ENCODE results near the gene PTH1R.

PTH1R gene

GRCh38 chr3:46925585-46925934, 48.0 kb downstream of the PTH1R start:
- no peak for DNase-seq (ENCODE audit: low read depth)
- TF ChIP-seq CTCF (IDR thresholded peaks at IDR 0.05; ENCODE audit: low read length, missing control alignments) = no peak
- no peak overlapping the region for H3K4me3 ChIP-seq (replicated peaks; ENCODE audit: low read depth, low read length)

- no peak for TF ChIP-seq CTCF (IDR thresholded peaks at IDR 0.05; ENCODE audit: low read length, missing control alignments)
- H3K4me3 ChIP-seq (replicated peaks; ENCODE audit: low read depth, low read length) = no peak overlapping the region
- peak; percentile 66 for DNase-seq (ENCODE audit: low read depth)
Observed at GRCh38 chr3:46926039-46926438, 48.5 kb downstream of the PTH1R start.

- TF ChIP-seq CTCF (IDR thresholded peaks at IDR 0.05; ENCODE audit: low read length, missing control alignments) = no peak
- H3K4me3 ChIP-seq (replicated peaks; ENCODE audit: low read depth, low read length) = no peak overlapping the region
- DNase-seq (ENCODE audit: low read depth) = no peak
Observed at GRCh38 chr3:46926447-46926846, 48.9 kb downstream of the PTH1R start.

- TF ChIP-seq CTCF (IDR thresholded peaks at IDR 0.05; ENCODE audit: low read length, missing control alignments) = no peak
- H3K4me3 ChIP-seq (replicated peaks; ENCODE audit: low read depth, low read length) = no peak overlapping the region
- DNase-seq (ENCODE audit: low read depth) = no peak
Observed at GRCh38 chr3:46926871-46927717, 49.6 kb downstream of the PTH1R start.

- H3K4me3 ChIP-seq (replicated peaks; ENCODE audit: low read depth, low read length) = no peak overlapping the region
- TF ChIP-seq CTCF (IDR thresholded peaks at IDR 0.05; ENCODE audit: low read length, missing control alignments) = no peak
- no peak for DNase-seq (ENCODE audit: low read depth)
Observed at GRCh38 chr3:46927718-46928073, 50.2 kb downstream of the PTH1R start.

GRCh38 chr3:46928282-46928681, 50.8 kb downstream of the PTH1R start:
- TF ChIP-seq CTCF (IDR thresholded peaks at IDR 0.05; ENCODE audit: low read length, missing control alignments) = no peak
- no peak overlapping the region for H3K4me3 ChIP-seq (replicated peaks; ENCODE audit: low read depth, low read length)

GRCh38 chr3:46929324-46929723, 51.8 kb downstream of the PTH1R start:
- H3K4me3 ChIP-seq (replicated peaks; ENCODE audit: low read depth, low read length) = no peak overlapping the region
- DNase-seq (ENCODE audit: low read depth) = no peak
- no peak for TF ChIP-seq CTCF (IDR thresholded peaks at IDR 0.05; ENCODE audit: low read length, missing control alignments)

More at GRCh38 chr3:46928282-46928681, 50.8 kb downstream of the PTH1R start:
- no peak for DNase-seq (ENCODE audit: low read depth)
